ENCODE data around the gene SPRED2. TPM values are rescaled to one million over a fixed set of nuclear protein-coding genes. Genes with fewer than 3 reads are reported as not detected.

The SPRED2 gene
- total and polyA plus RNA-seq, 2 of the 8 experiments (the other 6 are each of a cell fraction or from before 2014, with no cell fraction given) = 15.3 to 22.5 TPM

DNA sequence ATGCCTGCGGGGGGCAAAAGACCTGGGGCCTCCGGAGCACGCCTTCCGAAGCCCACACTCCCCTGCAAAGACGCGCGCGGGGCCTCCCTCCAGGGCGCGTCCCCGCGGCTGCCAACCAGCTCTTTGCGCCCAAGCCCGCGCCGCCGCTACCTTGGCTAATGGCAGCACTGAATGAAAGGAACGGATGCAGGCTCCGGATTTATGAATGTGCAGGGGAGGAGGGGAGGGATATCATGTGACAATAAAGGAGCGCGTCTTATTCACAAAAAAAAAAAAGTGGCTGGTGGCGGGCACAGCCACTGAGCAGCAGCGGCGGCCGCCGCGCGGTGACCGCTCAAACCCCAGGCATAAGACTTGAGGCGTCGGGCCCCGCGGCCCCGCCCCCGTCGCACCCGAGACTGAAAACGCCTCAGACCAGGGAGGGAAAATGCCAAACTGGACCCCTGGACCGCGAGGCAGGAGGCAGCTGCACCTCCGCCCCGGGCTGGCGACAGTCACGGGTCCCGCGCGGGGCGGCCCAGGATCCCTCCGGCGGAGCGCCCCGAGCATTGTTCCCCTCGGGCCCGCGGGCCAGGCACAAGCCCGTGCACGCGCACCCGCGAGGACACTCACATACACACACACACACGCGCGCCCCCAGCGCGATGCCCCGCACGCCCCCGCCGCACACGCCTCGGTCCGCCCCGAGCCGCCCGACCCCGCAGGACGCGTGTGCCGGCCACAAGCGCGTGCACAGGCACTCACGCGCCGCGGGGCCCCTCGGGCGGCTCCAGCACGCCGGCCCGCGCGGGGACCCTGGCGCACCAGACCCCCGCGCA is 1.6 kb downstream of the SPRED2 start (continued):
- TF ChIP-seq MAX (IDR thresholded peaks at IDR 0.05) = no peak; the same call in 1 of the 2 replicates
- TF ChIP-seq CEBPB (IDR thresholded peaks at IDR 0.05; ENCODE audit: low read depth, low read length) = no peak
- peak; percentile 14 for TF ChIP-seq KDM4A (IDR thresholded peaks at IDR 0.05; ENCODE audit: low read depth, low read length, severe bottlenecking)

Data from H1 (cell line).